HPDE6-E6E7 (cell line): ENCODE measurements around the gene ZNF879.

Experiments used
- DNase-seq: peaks from one replicate; pipeline ENCODE4 v3.0.0; 2011; ENCODE audit warnings: missing footprints; ENCODE audit errors: extremely low spot score

The ZNF879 gene

DNA sequence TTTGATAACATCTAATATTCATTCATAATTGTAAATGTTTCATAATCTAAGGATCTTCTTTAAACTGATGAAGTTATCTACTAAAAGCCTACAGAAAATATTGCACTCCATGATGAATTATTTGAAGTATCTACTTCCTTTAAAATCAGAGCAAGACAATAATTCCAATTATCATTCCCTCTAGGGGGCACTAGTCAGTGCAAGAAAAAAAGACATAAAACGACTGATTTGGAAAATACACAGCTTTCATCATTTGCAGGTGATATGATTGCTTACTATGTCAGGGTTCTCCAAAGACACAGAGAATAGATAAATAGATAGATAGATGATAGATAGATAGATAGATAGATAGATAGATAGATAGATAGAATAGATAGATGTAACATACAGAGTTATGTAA, 14.9 kb upstream of the ZNF879 start:
- DNase-seq: no peak

DNA sequence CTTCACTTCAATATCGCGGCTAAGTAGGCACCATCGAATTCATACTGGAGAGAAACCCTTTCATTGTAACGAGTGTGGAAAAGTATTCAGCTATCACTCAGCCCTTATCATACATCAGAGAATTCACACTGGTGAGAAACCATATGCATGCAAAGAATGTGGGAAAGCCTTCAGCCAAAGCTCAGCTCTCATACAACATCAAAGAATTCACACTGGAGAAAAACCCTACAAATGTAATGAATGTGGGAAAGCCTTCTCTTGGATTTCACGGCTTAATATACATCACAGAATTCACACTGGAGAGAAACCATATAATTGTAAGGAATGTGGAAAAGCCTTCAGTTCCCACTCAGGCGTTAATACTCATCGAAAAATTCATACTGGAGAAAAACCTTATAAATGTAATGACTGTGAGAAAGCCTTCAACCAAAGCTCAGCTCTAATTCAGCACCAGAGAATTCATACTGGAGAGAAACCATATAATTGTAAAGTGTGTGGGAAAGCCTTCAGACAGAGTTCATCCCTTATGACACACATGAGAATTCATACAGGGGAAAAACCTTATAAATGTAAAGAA, 9.5 kb downstream of the ZNF879 start:
- no peak for DNase-seq

GRCh38 chr5:179044765-179045164, 21.2 kb downstream of the ZNF879 start:
- DNase-seq: no peak

- no peak for DNase-seq
These were observed 28.2 kb downstream of the ZNF879 start for GRCh38 chr5:179051784-179052183.

- DNase-seq: no peak
These were observed 30.6 kb downstream of the ZNF879 start for GRCh38 chr5:179054036-179054785.

- DNase-seq: no peak
These were observed 31.3 kb downstream of the ZNF879 start for GRCh38 chr5:179054876-179055275.

GRCh38 chr5:179055436-179055835, 31.8 kb downstream of the ZNF879 start:
- DNase-seq: no peak

DNA sequence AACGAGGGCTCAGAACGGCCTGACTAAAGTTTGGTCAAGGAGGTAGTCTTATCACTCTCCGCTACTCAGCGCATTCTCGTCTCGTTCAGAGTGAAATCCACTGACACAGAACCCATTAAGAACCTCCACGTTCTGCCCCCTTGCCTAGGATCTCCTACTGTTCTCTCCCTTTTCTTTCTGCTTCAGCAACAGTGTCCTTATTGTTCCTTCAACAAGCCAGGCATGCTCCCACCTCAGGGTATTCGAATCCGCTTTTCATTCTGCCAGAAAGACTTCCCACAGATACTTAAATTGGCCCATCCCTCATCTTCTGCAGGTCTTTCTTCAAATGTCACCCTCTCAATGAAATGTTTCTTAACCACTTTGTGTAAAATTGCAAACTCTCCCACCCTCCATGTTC, 32.2 kb downstream of the ZNF879 start:
- no peak for DNase-seq

DNA sequence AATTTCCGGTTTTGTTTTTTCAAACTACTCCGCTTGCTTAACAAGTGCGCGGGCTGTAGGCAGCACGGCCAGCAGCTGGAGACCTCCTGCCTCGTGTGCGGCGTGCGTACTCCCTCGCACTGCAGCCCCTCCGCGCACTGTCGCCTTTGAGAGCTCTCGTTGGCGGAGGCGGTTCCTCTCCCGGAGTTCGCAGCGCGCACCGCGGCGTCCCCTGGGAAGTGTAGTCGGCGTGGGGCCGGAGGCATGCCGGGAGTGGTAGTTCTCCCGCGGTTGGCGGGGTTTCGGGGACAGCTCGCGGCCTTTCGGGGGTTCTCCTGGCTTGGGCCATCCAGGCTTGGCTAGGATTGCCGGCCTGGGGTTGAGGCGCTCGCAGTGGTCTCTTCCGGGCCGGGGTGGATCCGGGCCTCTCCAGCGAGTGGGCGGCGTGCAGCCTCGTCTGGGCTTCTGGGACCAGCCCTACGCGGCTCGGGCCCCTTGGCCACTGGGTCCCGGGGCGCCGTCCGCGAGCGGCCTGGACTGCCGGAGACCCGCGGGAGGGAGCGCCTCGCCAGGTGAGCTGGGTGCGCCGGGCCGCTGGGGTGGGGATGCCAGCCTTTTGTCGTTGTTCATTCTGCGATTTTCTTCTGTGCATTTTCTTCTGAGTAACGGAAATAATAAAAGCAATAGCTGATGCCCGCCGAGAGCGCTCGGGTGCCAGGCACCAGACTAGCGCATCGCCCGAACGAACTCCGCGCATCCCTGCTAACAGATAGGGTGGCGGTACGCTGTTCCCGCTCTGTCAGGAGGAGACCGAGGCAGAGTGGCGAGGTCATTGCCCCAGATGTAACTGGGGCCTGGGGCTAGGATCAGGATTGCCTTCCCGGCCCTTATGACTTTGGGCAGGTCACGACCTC, 36.8 kb downstream of the ZNF879 start, which contains the start of gene ZNF354C:
Gene ZNF354C (plus strand): TSS at position 258 of the 893 bp plus-strand sequence. CDS start 1,696 bp downstream, outside the sequence.
- DNase-seq: peak; percentile 89

GRCh38 chr5:179061025-179061424, 37.4 kb downstream of the ZNF879 start:
- DNase-seq: no peak

DNA sequence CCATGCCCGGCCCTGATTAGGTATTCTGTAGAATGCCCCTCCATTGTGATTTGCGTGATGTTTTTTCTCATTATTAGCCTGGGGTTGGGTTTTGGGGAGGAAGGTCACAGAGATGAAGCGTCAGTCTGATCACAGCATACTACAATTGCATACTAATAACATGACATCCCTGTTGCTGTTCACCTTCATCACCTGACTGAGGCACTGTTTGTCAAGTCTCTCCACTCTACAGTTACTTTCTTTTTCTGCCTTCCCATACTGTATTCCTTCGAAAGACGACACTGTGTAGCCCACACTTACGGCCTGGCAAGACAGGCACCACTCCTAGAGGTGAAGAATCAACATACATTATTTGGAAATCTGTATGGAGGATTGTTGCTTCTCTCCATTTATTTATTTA, 42.1 kb downstream of the ZNF879 start:
- DNase-seq: no peak

DNA sequence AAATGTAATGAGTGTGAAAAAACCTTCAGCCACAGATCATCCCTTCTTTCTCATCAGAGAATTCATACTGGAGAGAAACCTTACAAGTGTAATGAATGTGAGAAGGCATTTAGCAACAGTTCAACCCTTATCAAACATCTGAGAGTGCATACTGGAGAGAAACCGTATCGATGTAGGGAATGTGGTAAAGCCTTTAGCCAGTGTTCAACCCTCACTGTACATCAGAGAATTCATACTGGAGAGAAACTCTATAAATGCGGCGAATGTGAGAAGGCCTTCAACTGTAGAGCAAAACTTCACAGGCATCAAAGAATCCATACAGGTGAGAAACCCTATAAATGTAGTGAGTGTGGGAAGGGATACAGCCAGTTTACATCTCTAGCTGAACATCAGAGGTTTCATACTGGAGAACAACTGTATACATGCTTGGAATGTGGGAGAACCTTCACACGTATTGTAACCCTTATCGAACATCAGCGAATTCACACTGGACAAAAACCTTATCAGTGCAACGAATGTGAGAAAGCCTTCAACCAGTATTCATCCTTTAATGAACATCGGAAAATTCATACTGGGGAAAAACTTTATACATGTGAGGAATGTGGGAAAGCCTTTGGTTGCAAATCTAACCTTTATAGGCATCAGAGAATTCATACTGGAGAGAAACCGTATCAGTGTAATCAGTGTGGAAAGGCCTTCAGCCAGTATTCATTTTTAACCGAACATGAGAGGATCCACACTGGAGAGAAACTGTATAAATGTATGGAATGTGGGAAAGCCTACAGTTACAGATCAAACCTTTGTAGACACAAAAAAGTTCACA, 55.8 kb downstream of the ZNF879 start:
- DNase-seq: no peak

GRCh38 chr5:179080724-179081123, 57.1 kb downstream of the ZNF879 start:
- DNase-seq: no peak
